ENCODE measurements around the gene SYNE3. TPM values are rescaled to one million over a fixed set of nuclear protein-coding genes. Genes with fewer than 3 reads are reported as not detected.
A peak's percentile ranks its signal among the peaks of the same experiment; 100 is the strongest.

Gene SYNE3
- total and polyA plus RNA-seq, 9 of the 15 experiments (the other 6 are each of a cell fraction or from before 2014, with no cell fraction given), result 0.04 to 3.1 (median 0.55) TPM

DNA sequence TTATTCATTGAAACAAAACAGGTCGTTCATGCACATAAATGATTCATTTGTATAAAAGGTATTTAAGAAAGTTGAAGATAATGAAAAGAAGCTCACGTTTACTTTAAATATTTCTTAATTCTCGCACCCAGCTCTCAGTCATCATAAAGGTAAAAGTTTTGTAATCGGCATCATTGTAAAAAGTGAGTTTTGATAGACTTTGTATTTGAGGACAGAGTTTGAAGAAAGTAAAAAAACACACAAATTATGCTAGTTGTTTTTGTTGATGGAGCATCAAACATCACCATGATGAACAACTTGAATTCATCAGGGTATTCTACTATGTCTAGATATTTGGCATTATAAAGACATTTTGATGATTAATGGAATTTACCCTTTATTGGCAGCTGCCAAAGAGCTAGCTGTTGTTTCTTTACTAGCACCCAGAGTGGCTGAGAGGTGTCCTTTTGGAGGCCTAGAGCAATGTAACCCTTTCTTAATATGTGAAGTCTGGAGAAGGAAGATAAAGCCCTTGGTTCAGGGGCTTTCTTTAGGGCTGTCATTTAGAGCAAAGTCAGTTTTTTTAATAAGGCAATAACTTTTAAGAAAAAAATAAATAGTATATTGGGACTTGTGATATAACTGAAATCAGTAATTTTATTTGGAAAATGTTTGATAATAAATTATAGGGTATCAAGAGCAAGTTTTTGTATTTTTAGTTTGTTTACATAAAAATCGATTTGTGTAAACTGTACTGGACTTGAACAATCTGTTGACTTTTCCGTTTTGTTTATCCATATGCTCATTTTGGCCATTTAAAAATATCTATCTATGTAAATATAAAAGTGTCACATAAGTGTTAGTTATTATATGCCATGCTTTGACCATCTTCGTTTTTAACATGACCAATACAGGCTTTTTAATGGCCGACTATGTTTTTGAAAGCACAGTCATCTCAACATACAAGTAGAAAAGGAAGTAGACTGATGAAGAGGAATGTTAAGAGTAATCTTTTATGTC is 25.8 kb upstream of the SYNE3 start (continued):
- TF ChIP-seq, protein P1, sequence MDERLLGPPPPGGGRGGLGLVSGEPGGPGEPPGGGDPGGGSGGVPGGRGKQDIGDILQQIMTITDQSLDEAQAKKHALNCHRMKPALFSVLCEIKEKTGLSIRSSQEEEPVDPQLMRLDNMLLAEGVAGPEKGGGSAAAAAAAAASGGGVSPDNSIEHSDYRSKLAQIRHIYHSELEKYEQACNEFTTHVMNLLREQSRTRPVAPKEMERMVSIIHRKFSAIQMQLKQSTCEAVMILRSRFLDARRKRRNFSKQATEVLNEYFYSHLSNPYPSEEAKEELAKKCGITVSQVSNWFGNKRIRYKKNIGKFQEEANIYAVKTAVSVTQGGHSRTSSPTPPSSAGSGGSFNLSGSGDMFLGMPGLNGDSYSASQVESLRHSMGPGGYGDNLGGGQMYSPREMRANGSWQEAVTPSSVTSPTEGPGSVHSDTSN (CRISPR knock-in tag; IDR thresholded peaks at IDR 0.05; ENCODE audit: low read depth), result no peak
- TF ChIP-seq, protein P1 (tag; conservative IDR thresholded peaks at IDR 0.05; ENCODE audit: low read depth), result peak; percentile 43; the same call in 1 of the 2 replicates
- TF ChIP-seq ZKSCAN8 (CRISPR knock-in tag; IDR thresholded peaks at IDR 0.05) (no peak), ZNF76 (CRISPR knock-in tag; IDR thresholded peaks at IDR 0.05; ENCODE audit: borderline replicate concordance) (no peak), ZBTB7A (IDR thresholded peaks at IDR 0.05; ENCODE audit: borderline replicate concordance, control insufficient read depth, low read depth, low read length) (no peak), MED1 (CRISPR knock-in tag; IDR thresholded peaks at IDR 0.05; ENCODE audit: borderline replicate concordance) (no peak), CBFA2T2 (conservative IDR thresholded peaks at IDR 0.05) (0 out of 2 replicates have a peak, but pooled peaks have one; percentile 10), ZNF695 (CRISPR knock-in tag; IDR thresholded peaks at IDR 0.05) (no peak), L3MBTL2 (IDR thresholded peaks at IDR 0.05) (no peak), MEF2D (tag; conservative IDR thresholded peaks at IDR 0.05; ENCODE audit: low read depth) (no peak), BRCA1 (IDR thresholded peaks at IDR 0.05) (no peak), BRCA1 (CRISPR knock-in tag; IDR thresholded peaks at IDR 0.05) (no peak), MAZ (CRISPR knock-in tag; conservative IDR thresholded peaks at IDR 0.05 in 1 of 2, IDR thresholded peaks at IDR 0.05 in 1 of 2) (no peak), ZNF133 (CRISPR knock-in tag; IDR thresholded peaks at IDR 0.05) (no peak)
- TF ChIP-seq, protein P2, sequence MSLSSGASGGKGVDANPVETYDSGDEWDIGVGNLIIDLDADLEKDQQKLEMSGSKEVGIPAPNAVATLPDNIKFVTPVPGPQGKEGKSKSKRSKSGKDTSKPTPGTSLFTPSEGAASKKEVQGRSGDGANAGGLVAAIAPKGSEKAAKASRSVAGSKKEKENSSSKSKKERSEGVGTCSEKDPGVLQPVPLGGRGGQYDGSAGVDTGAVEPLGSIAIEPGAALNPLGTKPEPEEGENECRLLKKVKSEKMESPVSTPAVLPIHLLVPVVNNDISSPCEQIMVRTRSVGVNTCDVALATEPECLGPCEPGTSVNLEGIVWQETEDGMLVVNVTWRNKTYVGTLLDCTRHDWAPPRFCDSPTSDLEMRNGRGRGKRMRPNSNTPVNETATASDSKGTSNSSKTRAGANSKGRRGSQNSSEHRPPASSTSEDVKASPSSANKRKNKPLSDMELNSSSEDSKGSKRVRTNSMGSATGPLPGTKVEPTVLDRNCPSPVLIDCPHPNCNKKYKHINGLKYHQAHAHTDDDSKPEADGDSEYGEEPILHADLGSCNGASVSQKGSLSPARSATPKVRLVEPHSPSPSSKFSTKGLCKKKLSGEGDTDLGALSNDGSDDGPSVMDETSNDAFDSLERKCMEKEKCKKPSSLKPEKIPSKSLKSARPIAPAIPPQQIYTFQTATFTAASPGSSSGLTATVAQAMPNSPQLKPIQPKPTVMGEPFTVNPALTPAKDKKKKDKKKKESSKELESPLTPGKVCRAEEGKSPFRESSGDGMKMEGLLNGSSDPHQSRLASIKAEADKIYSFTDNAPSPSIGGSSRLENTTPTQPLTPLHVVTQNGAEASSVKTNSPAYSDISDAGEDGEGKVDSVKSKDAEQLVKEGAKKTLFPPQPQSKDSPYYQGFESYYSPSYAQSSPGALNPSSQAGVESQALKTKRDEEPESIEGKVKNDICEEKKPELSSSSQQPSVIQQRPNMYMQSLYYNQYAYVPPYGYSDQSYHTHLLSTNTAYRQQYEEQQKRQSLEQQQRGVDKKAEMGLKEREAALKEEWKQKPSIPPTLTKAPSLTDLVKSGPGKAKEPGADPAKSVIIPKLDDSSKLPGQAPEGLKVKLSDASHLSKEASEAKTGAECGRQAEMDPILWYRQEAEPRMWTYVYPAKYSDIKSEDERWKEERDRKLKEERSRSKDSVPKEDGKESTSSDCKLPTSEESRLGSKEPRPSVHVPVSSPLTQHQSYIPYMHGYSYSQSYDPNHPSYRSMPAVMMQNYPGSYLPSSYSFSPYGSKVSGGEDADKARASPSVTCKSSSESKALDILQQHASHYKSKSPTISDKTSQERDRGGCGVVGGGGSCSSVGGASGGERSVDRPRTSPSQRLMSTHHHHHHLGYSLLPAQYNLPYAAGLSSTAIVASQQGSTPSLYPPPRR (CRISPR knock-in tag; IDR thresholded peaks at IDR 0.05; ENCODE audit: borderline replicate concordance), result no peak
- TF ChIP-seq, protein P3, sequence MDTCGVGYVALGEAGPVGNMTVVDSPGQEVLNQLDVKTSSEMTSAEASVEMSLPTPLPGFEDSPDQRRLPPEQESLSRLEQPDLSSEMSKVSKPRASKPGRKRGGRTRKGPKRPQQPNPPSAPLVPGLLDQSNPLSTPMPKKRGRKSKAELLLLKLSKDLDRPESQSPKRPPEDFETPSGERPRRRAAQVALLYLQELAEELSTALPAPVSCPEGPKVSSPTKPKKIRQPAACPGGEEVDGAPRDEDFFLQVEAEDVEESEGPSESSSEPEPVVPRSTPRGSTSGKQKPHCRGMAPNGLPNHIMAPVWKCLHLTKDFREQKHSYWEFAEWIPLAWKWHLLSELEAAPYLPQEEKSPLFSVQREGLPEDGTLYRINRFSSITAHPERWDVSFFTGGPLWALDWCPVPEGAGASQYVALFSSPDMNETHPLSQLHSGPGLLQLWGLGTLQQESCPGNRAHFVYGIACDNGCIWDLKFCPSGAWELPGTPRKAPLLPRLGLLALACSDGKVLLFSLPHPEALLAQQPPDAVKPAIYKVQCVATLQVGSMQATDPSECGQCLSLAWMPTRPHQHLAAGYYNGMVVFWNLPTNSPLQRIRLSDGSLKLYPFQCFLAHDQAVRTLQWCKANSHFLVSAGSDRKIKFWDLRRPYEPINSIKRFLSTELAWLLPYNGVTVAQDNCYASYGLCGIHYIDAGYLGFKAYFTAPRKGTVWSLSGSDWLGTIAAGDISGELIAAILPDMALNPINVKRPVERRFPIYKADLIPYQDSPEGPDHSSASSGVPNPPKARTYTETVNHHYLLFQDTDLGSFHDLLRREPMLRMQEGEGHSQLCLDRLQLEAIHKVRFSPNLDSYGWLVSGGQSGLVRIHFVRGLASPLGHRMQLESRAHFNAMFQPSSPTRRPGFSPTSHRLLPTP (IDR thresholded peaks at IDR 0.05; ENCODE audit: borderline replicate concordance, extremely low read depth, insufficient read length), result no peak
